Endothelial cell (in vitro differentiated cells): ENCODE results near the gene OR52K2. TPM values are rescaled to one million over a fixed set of nuclear protein-coding genes. Genes with fewer than 3 reads are reported as not detected.

Experiments
- DNase-seq: peaks from one replicate; pipeline ENCODE4 v3.0.0; 2021; ENCODE audit warnings: low spot score
- H3K27ac Mint-ChIP-seq: one replicate; pipeline ENCODE4 v1.8.0; 2021; ENCODE audit warnings: mixed read lengths, inconsistent platforms; ENCODE audit not compliant: unreplicated experiment
- H3K27me3 Mint-ChIP-seq: one replicate; pipeline ENCODE4 v1.8.0; 2021; ENCODE audit warnings: mild to moderate bottlenecking, moderate library complexity, mixed read lengths, inconsistent platforms; ENCODE audit not compliant: unreplicated experiment
- H3K36me3 Mint-ChIP-seq: one replicate; pipeline ENCODE4 v1.8.0; 2021; ENCODE audit warnings: mild to moderate bottlenecking, low read depth, mixed read lengths, inconsistent platforms; ENCODE audit not compliant: unreplicated experiment
- H3K4me1 Mint-ChIP-seq: one replicate; pipeline ENCODE4 v1.8.0; 2021; ENCODE audit warnings: mild to moderate bottlenecking, mixed read lengths, inconsistent platforms; ENCODE audit not compliant: unreplicated experiment
- H3K4me3 Mint-ChIP-seq: one replicate; pipeline ENCODE4 v1.8.0; 2021; ENCODE audit warnings: mild to moderate bottlenecking, mixed read lengths, inconsistent platforms; ENCODE audit not compliant: unreplicated experiment
- H3K9me3 Mint-ChIP-seq: one replicate; pipeline ENCODE4 v1.8.0; 2021; ENCODE audit warnings: mixed read lengths, inconsistent platforms; ENCODE audit not compliant: unreplicated experiment
- CTCF ChIP-seq: fragments of 200-600 bp; sonication (generic); IDR thresholded peaks from one replicate; pipeline ENCODE4 v1.5.0; 2021; ENCODE audit warnings: antibody characterized with exemption; ENCODE audit not compliant: unreplicated experiment
- total RNA-seq: library from RNA; stranded (reverse); fragmentation: NEBNext Ultra II Directional; extraction: Animal tissue kit (Norgen Biotek cat#: 25700); gene quantifications from one replicate; pipeline ENCODE4 v1.2.1, GENCODE V29; 2021; ENCODE audit not compliant: unreplicated experiment

Gene OR52K2
- total RNA-seq, 1 donor from 2014 or later: not detected

GRCh38 chr11:4464216-4465159 lies 15.4 kb downstream of the OR52K2 start:
- Mint-ChIP-seq H3K27ac (no peak overlapping the region), H3K4me1 (peaks cover 3% of the 10 kb centered on the region), H3K36me3 (peaks cover 4% of the 10 kb centered on the region), H3K4me3 (no peak overlapping the region), H3K27me3 (no peaks in the 10 kb centered on the region), H3K9me3 (no peaks in the 10 kb centered on the region)
- DNase-seq: no peak
- TF ChIP-seq CTCF: no peak

- Mint-ChIP-seq H3K27ac (no peak overlapping the region), H3K27me3 (no peaks in the 10 kb centered on the region), H3K9me3 (no peaks in the 10 kb centered on the region), H3K4me1 (no peaks in the 10 kb centered on the region), H3K4me3 (no peak overlapping the region), H3K36me3 (peaks cover 4% of the 10 kb centered on the region)
- no peak for TF ChIP-seq CTCF
- no peak for DNase-seq
These were observed 16.3 kb downstream of the OR52K2 start for GRCh38 chr11:4465407-4465806.

- no peak for TF ChIP-seq CTCF
- peaks cover 4% of the 10 kb centered on the region for H3K36me3 Mint-ChIP-seq
- H3K4me3 Mint-ChIP-seq: no peak overlapping the region
- H3K27ac Mint-ChIP-seq: no peak overlapping the region
- DNase-seq: no peak
- H3K27me3 Mint-ChIP-seq: no peaks in the 10 kb centered on the region
- H3K9me3 Mint-ChIP-seq: no peaks in the 10 kb centered on the region
- no peaks in the 10 kb centered on the region for H3K4me1 Mint-ChIP-seq
These were observed 17.2 kb downstream of the OR52K2 start for GRCh38 chr11:4466131-4466870.

- Mint-ChIP-seq H3K4me3 (no peak overlapping the region), H3K27me3 (no peaks in the 10 kb centered on the region), H3K36me3 (peaks cover 4% of the 10 kb centered on the region), H3K4me1 (no peaks in the 10 kb centered on the region), H3K27ac (no peak overlapping the region), H3K9me3 (no peaks in the 10 kb centered on the region)
- TF ChIP-seq CTCF: no peak
- no peak for DNase-seq
These were observed 17.9 kb downstream of the OR52K2 start for GRCh38 chr11:4466871-4467442.
